Measurements from ENCODE around the gene ERC1.
"Not testable (repeated sequence)": the region's sequence is repeated elsewhere in the genome, so short reads cannot be mapped to it uniquely, and the experiment has no call there.

Gene ERC1

GRCh38 chr12:1080520-1081223, 89.6 kb downstream of the ERC1 start:
- DNase-seq: no peak

- no peak for DNase-seq
Observed at GRCh38 chr12:1083151-1083888, 92.3 kb downstream of the ERC1 start.

- DNase-seq: peak; percentile 49
Observed at GRCh38 chr12:1083889-1084262, 92.9 kb downstream of the ERC1 start.

GRCh38 chr12:1091350-1091749, 100.3 kb downstream of the ERC1 start:
- no peak for DNase-seq

- peak; percentile 6 for DNase-seq
Observed at GRCh38 chr12:1093166-1093751, 102.2 kb downstream of the ERC1 start.

GRCh38 chr12:1094714-1095113, 103.7 kb downstream of the ERC1 start:
- DNase-seq: no peak

GRCh38 chr12:1099158-1099557, 108.1 kb downstream of the ERC1 start:
- no peak for DNase-seq

GRCh38 chr12:1099618-1100017, 108.6 kb downstream of the ERC1 start:
- DNase-seq: not testable (repeated sequence)

GRCh38 chr12:1102115-1102514, 111.1 kb downstream of the ERC1 start:
- DNase-seq: no peak

GRCh38 chr12:1102791-1103450, 111.9 kb downstream of the ERC1 start:
- no peak for DNase-seq

GRCh38 chr12:1103632-1104031, 112.6 kb downstream of the ERC1 start:
- DNase-seq: no peak

GRCh38 chr12:1104088-1104800, 113.2 kb downstream of the ERC1 start:
- no peak for DNase-seq

- no peak for DNase-seq
Observed at GRCh38 chr12:1107669-1108068, 116.6 kb downstream of the ERC1 start.

- DNase-seq: no peak
Observed at GRCh38 chr12:1108276-1108675, 117.3 kb downstream of the ERC1 start.

GRCh38 chr12:1115484-1116231, 124.6 kb downstream of the ERC1 start:
- DNase-seq: no peak

- no peak for DNase-seq
Observed at GRCh38 chr12:1117371-1117770, 126.3 kb downstream of the ERC1 start.

- DNase-seq: peak; percentile 12
Observed at GRCh38 chr12:1117970-1118563, 127.0 kb downstream of the ERC1 start.

- DNase-seq: no peak
Observed at GRCh38 chr12:1122786-1123185, 131.8 kb downstream of the ERC1 start.

- no peak for DNase-seq
Observed at GRCh38 chr12:1126091-1126490, 135.1 kb downstream of the ERC1 start.

GRCh38 chr12:1127021-1127420, 136.0 kb downstream of the ERC1 start:
- no peak for DNase-seq

GRCh38 chr12:1130164-1130563, 139.1 kb downstream of the ERC1 start:
- DNase-seq: no peak

GRCh38 chr12:1130571-1130970, 139.5 kb downstream of the ERC1 start:
- DNase-seq: no peak

Measured in DMS 273 treated with DMSO at 0.1 percent for 48 hours (cell line).